Esophagus muscularis mucosa (tissue), 4 donors: Measurements from ENCODE around the gene IZUMO2. TPM values are rescaled to one million over a fixed set of nuclear protein-coding genes. Genes with fewer than 3 reads are reported as not detected.

Source experiments
- DNase-seq: peaks from one replicate; pipeline ENCODE4 v3.0.0-alpha.2; 2017; ENCODE audit errors: extremely low spot score
- H3K27ac ChIP-seq, 4 donors: fragments of 200-600 bp; sonication (generic); replicated peaks in 1 of 4; 1 replicate in 3 of 4; 2 replicates in 1 of 4; pipeline ENCODE4 v1.5.1; 2016 to 2019; ENCODE audit warnings: mild to moderate bottlenecking in 1 of 4
- H3K27me3 ChIP-seq, 4 donors: fragments of 200-600 bp; sonication (generic); one replicate each; pipeline versions ENCODE4 v1.5.1 to v1.6.0; 2016 to 2019
- H3K36me3 ChIP-seq, 4 donors: fragments of 200-600 bp; sonication (generic); one replicate each; pipeline ENCODE4 v1.5.1; 2016 to 2019
- H3K4me1 ChIP-seq, 4 donors: fragments of 200-600 bp; sonication (generic); one replicate each; pipeline ENCODE4 v1.5.1; 2016 to 2019
- H3K4me3 ChIP-seq, 4 donors: fragments of 200-600 bp; sonication (generic); 1 replicate in 2 of 4; 2 replicates in 2 of 4; pipeline ENCODE4 v1.5.1; 2016 to 2019; ENCODE audit warnings: mild to moderate bottlenecking in 4 of 4, moderate library complexity in 1 of 4
- H3K9me3 ChIP-seq, 4 donors: fragments of 200-600 bp; sonication (generic); 1 replicate in 3 of 4; 2 replicates in 1 of 4; pipeline ENCODE4 v1.5.1; 2016 to 2019
- EP300 ChIP-seq: sonication (generic); formaldehyde crosslinking; IDR thresholded peaks from one replicate; pipeline ENCODE4 v1.6.1; 2017; ENCODE audit warnings: antibody characterized with exemption
- POLR2A ChIP-seq: fragments of 450-650 bp; IDR thresholded peaks from one replicate; pipeline ENCODE4 v1.6.1; 2017; ENCODE audit warnings: antibody characterized with exemption, moderate library complexity, mild to moderate bottlenecking, low read depth
- POLR2AphosphoS5 ChIP-seq, 2 donors: sonication (generic); formaldehyde crosslinking; IDR thresholded peaks; one replicate each; pipeline ENCODE4 v1.6.1; 2017; ENCODE audit warnings: antibody characterized with exemption in 2 of 2
- WGBS: methylation state at CpG from one replicate; pipeline ENCODE4 v1.1.5; 2018; 5-methylcytosine and 5-hydroxymethylcytosine counted together
- intact Hi-C: fragments of 100-400 bp; cut with DNase I; formaldehyde crosslinking; loops from one replicate; pipeline ENCODE4 v1.15.1; 2023
- total RNA-seq, 4 donors: library from RNA; depleted of rRNA; stranded (reverse); fragments of >200 nt; gene quantifications; one replicate each; pipeline versions ENCODE4 v1.1.0 to v1.2.1, GENCODE V29; 2016
- TF ChIP-seq, protein P1 (sequence below), 3 experiments: fragments of 200-600 bp in 2 of 3; fragments of 450-650 bp in 1 of 3; sonication (generic) in 2 of 3; IDR thresholded peaks; one replicate each; pipeline ENCODE4 v1.5.1; 2017 to 2019; ENCODE audit warnings: antibody characterized with exemption in 3 of 3, mild to moderate bottlenecking in 2 of 3, moderate library complexity in 1 of 3

The IZUMO2 gene
- total RNA-seq, 4 donors from 2014 or later, result not detected

DNA sequence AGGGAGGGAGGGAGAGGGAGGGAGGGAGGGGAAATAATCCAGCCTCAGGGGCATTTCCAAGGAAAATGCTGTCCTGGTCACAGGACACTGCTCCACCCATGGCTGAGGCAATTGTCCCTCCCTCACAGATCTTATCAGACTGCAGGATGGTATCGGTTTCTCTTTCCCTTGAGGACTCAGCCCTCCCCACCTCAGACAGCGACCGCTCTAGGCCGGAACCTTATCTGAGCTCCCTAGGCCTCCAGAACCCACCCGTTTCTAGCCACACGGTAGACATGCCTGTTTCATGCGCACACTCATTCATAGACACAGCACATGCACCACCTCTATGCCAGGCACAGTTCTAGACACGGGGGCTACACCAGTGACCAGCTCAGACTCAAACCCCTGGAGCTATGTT, 10.0 kb upstream of the IZUMO2 start:
- DNase-seq, result no peak
- intact Hi-C loops, result no loop called here

DNA sequence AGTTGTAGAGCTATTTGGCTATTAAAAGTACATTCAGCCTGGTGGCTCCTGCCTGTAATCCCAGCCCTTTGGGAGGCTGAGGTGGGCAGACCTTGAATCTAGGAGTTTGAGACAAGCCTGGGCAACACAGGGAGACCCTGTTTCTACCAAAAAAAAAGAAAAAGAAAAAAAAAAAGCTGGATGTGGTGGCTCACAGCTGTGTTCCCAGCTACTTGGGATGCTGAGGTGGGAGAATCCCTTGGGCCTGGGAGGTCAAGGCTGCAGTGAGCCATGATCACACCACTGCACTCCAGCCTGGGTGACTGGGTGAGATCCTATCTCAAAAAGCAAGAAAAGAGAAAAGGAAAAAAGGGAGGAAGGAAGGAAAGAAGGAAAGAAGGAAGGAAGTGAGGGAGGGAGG, 9.6 kb upstream of the IZUMO2 start:
- intact Hi-C loops, result no loop called here

More for the DNA sequence above, 10.0 kb upstream of the IZUMO2 start:
- Histone ChIP-seq H3K36me3 (no peaks in the 10 kb centered on the region), H3K27ac (no peak overlapping the region), H3K4me1 (no peaks in the 10 kb centered on the region), H3K4me3 (no peak overlapping the region), H3K27me3 (peaks cover 0 to 68% (median 0%) of the 10 kb centered on the region in 4 donors), H3K9me3 (no peaks in the 10 kb centered on the region)
- WGBS, result 55% methylated on average over 8 of the region's 8 CpGs
- no peak for TF ChIP-seq POLR2AphosphoS5 (IDR thresholded peaks at IDR 0.05)

DNA sequence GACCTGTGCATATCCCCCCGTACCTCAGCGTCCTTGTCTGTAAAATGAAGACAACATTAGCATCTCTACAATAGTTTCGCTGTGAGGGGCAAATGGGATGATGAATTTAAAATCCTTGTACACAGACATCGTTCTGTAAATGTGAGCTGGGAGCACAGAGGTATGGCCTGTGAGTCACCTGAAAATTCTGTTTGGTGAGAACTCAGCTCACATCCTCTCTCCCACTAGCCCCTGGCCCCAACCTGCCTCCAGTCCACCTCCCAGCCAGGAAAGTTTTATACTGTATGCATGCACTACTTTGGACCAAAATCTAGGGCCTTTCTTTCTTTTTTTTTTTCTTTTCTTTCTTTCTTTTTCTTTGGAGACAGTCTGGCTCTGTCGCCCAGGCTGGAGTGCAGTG, 8.7 kb upstream of the IZUMO2 start:
- no peaks in the 10 kb centered on the region for H3K9me3 ChIP-seq
- peaks cover 0 to 74% (median 0%) of the 10 kb centered on the region in 4 donors for H3K27me3 ChIP-seq
- DNase-seq, result no peak
- no peaks in the 10 kb centered on the region for H3K36me3 ChIP-seq
- no peak overlapping the region for H3K27ac ChIP-seq
- TF ChIP-seq POLR2A, result no peak
- no peak for TF ChIP-seq EP300
- intact Hi-C loops, result no loop called here
- H3K4me3 ChIP-seq, result no peak overlapping the region
- WGBS, result 81% methylated on average over 5 of the region's 5 CpGs
- H3K4me1 ChIP-seq, result no peaks in the 10 kb centered on the region

More for the DNA sequence above, 9.6 kb upstream of the IZUMO2 start:
- Histone ChIP-seq H3K4me1 (no peaks in the 10 kb centered on the region), H3K27ac (no peak overlapping the region), H3K9me3 (no peaks in the 10 kb centered on the region), H3K4me3 (no peak overlapping the region), H3K36me3 (no peaks in the 10 kb centered on the region), H3K27me3 (peaks cover 0 to 68% (median 0%) of the 10 kb centered on the region in 4 donors)
- TF ChIP-seq POLR2A, result no peak
- TF ChIP-seq, protein P1, sequence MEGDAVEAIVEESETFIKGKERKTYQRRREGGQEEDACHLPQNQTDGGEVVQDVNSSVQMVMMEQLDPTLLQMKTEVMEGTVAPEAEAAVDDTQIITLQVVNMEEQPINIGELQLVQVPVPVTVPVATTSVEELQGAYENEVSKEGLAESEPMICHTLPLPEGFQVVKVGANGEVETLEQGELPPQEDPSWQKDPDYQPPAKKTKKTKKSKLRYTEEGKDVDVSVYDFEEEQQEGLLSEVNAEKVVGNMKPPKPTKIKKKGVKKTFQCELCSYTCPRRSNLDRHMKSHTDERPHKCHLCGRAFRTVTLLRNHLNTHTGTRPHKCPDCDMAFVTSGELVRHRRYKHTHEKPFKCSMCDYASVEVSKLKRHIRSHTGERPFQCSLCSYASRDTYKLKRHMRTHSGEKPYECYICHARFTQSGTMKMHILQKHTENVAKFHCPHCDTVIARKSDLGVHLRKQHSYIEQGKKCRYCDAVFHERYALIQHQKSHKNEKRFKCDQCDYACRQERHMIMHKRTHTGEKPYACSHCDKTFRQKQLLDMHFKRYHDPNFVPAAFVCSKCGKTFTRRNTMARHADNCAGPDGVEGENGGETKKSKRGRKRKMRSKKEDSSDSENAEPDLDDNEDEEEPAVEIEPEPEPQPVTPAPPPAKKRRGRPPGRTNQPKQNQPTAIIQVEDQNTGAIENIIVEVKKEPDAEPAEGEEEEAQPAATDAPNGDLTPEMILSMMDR (IDR thresholded peaks at IDR 0.05), result no peak
- TF ChIP-seq POLR2AphosphoS5 (IDR thresholded peaks at IDR 0.05), result no peak
- no peak for TF ChIP-seq EP300
- no peak for DNase-seq

DNA sequence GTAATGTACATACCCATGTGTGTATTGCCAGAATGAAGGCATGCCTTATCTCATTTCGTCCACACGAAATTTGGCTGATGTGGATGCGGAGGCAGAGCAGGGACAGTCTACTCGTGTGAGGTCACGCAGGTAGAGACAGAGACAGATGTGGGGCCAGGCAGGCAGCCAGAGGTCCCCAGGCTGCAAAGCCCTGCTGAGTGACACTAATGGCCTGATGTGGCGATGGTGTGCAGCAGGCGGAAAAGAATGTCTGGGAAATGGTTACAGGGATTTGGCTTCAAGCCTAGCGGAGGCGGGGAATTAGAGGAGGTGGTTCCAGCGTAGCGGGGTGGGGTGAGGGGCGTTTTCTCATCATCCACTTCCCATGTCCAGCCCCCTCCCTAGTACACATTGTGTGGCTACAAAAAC, 4.2 kb upstream of the IZUMO2 start:
- WGBS, result 29% methylated on average over 12 of the region's 12 CpGs
- DNase-seq, result no peak
- no peak for TF ChIP-seq POLR2A
- no peak for TF ChIP-seq EP300
- TF ChIP-seq, protein P1 (IDR thresholded peaks at IDR 0.05), result no peak
- TF ChIP-seq POLR2AphosphoS5 (IDR thresholded peaks at IDR 0.05), result no peak
- H3K4me1 ChIP-seq, result peaks cover 0 to 5% (median 4%) of the 10 kb centered on the region in 4 donors
- no peak overlapping the region for H3K4me3 ChIP-seq
- H3K36me3 ChIP-seq, result no peaks in the 10 kb centered on the region
- H3K27ac ChIP-seq, result no peak overlapping the region
- intact Hi-C loops, result no loop called here
- peaks cover 0 to 91% (median 2%) of the 10 kb centered on the region in 4 donors for H3K27me3 ChIP-seq
- H3K9me3 ChIP-seq, result no peaks in the 10 kb centered on the region

DNA sequence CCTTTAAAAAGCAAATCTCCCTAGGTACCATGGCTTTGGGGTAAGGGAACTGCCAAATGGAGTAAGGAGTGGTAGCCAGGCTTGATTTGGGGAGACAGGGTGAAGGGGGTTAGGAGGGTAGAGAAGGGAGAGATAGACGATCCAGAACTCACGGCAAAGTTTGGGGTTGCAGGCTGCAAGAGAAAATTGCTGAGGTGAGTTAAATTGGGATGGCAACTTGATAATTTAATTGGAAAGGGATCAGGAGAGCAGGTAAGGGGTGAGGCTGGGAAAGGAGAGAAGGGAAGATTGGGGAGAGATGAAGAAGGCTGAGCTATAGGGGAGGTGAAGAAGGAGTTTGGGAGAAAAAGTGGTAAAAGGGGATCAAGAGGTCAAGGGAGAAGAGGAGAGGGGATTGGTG, 4.0 kb downstream of the IZUMO2 start:
- Histone ChIP-seq H3K27me3 (peaks cover 0 to 42% (median 2%) of the 10 kb centered on the region in 4 donors), H3K9me3 (peaks cover 0 to 20% (median 17%) of the 10 kb centered on the region in 4 donors), H3K4me3 (no peak overlapping the region), H3K27ac (no peak overlapping the region), H3K4me1 (peaks cover 0 to 5% (median 4%) of the 10 kb centered on the region in 4 donors), H3K36me3 (no peaks in the 10 kb centered on the region)
- WGBS, result 91% methylated on average over 2 of the region's 2 CpGs
- no peak for DNase-seq
- intact Hi-C loops, result no loop called here
- TF ChIP-seq EP300 (no peak), POLR2AphosphoS5 (IDR thresholded peaks at IDR 0.05) (no peak), POLR2A (no peak)
- TF ChIP-seq, protein P1 (IDR thresholded peaks at IDR 0.05), result no peak

DNA sequence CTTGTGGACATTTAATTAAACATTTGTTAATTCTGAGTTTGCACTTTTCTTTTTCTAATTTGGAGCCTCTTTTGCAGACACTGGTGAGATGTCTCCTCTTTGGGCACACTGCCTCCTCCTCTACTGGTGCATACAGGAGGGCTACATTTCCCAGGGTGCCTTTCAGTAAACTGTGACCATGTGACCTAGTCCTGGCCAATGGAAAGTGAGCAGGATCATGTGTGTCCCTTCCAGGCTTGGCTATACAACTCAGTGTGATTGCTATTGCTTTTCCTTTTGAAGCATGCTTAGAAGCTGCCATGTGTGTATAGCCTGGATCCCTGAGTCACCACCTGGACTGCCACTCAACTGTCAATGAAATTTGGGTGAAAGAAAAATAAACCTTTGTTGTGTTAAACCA, 4.5 kb downstream of the IZUMO2 start:
- TF ChIP-seq POLR2AphosphoS5 (IDR thresholded peaks at IDR 0.05), result no peak
- TF ChIP-seq, protein P1 (IDR thresholded peaks at IDR 0.05), result no peak
- no peak for TF ChIP-seq POLR2A
- TF ChIP-seq EP300, result no peak
- intact Hi-C loops, result no loop called here
- Histone ChIP-seq H3K36me3 (no peaks in the 10 kb centered on the region), H3K27ac (no peak overlapping the region), H3K9me3 (peaks cover 0 to 20% (median 17%) of the 10 kb centered on the region in 4 donors), H3K27me3 (peaks cover 0 to 39% (median 2%) of the 10 kb centered on the region in 4 donors), H3K4me1 (peaks cover 0 to 5% (median 4%) of the 10 kb centered on the region in 4 donors), H3K4me3 (no peak overlapping the region)
- DNase-seq, result no peak
